DND-41 (cell line): ENCODE measurements around the gene RAPGEF2.

Experiments used
- ATAC-seq: fragments of 200-7000 bp; cut with Tn5 transposase; 3 replicates; pipeline ENCODE4 v1.9.1; 2021; ENCODE audit warnings: low read depth; ENCODE audit not compliant: insufficient read depth
- DNase-seq: peaks from one replicate; pipeline ENCODE4 v3.0.0-alpha.2; 2020
- H2AFZ ChIP-seq: 2 replicates; pipeline ENCODE4 v1.6.0; 2012; ENCODE audit warnings: low read depth, low read length
- H3K27ac ChIP-seq: 2 replicates; pipeline ENCODE4 v1.5.1; 2012; ENCODE audit warnings: low read length, inconsistent platforms
- H3K27me3 ChIP-seq: fragments of 200-600 bp; sonication (generic); 2 replicates; pipeline ENCODE4 v1.6.0; 2012; ENCODE audit warnings: low read length, mild to moderate bottlenecking, inconsistent platforms; ENCODE audit not compliant: insufficient read depth, poor library complexity
- H3K36me3 ChIP-seq: 2 replicates; pipeline ENCODE4 v1.5.1; 2012; ENCODE audit warnings: low read length, inconsistent platforms; ENCODE audit not compliant: insufficient read depth
- H3K4me1 ChIP-seq: 2 replicates; pipeline ENCODE4 v1.5.1; 2012; ENCODE audit warnings: mild to moderate bottlenecking, low read length; ENCODE audit not compliant: insufficient read depth
- H3K4me2 ChIP-seq: 2 replicates; pipeline ENCODE4 v1.6.0; 2012; ENCODE audit warnings: mild to moderate bottlenecking, moderate library complexity, low read length, inconsistent platforms; ENCODE audit not compliant: insufficient read depth
- H3K4me3 ChIP-seq, 2 experiments: fragments of 200-600 bp in 1 of 2; shearing (Covaris generic) in 1 of 2; 2 replicates each; pipeline ENCODE4 v1.5.1; 2012 to 2016; ENCODE audit warnings: inconsistent platforms in 2 of 2, low read length in 2 of 2, mild to moderate bottlenecking in 2 of 2, low read depth in 1 of 2, moderate library complexity in 1 of 2
- H3K79me2 ChIP-seq: 2 replicates; pipeline ENCODE4 v1.6.0; 2012; ENCODE audit warnings: low read length, inconsistent platforms; ENCODE audit not compliant: insufficient read depth
- H3K9ac ChIP-seq: 2 replicates; pipeline ENCODE4 v1.6.0; 2012; ENCODE audit warnings: low read depth, mild to moderate bottlenecking, inconsistent platforms, low read length, moderate library complexity
- H3K9me3 ChIP-seq: 2 replicates; pipeline ENCODE4 v1.5.1; 2012; ENCODE audit warnings: low read length, moderate library complexity, mild to moderate bottlenecking, inconsistent platforms; ENCODE audit not compliant: insufficient read depth, severe bottlenecking
- H4K20me1 ChIP-seq: 2 replicates; pipeline ENCODE4 v1.6.0; 2012; ENCODE audit warnings: low read length; ENCODE audit not compliant: insufficient read depth
- CTCF ChIP-seq: IDR thresholded peaks from 2 replicates; pipeline ENCODE4 v1.5.1; 2012; ENCODE audit warnings: borderline replicate concordance, low read length, moderate library complexity, mild to moderate bottlenecking; ENCODE audit not compliant: poor library complexity, severe bottlenecking; ENCODE audit errors: extremely low read depth
- EZH2 ChIP-seq: IDR thresholded peaks from 3 replicates; pipeline ENCODE4 v1.6.1; 2012; ENCODE audit warnings: borderline replicate concordance, low read depth, mild to moderate bottlenecking, moderate library complexity, low read length, inconsistent platforms; ENCODE audit not compliant: severe bottlenecking

Gene RAPGEF2

GRCh38 chr4:159149666-159150065, 46.8 kb downstream of the RAPGEF2 start:
- H4K20me1 ChIP-seq: peaks cover 12% of the 10 kb centered on the region
- H3K4me1 ChIP-seq: no peaks in the 10 kb centered on the region
- no peak overlapping the region for H3K4me2 ChIP-seq
- peaks cover 8% of the 10 kb centered on the region; the same call in 1 of the 2 replicates for H3K79me2 ChIP-seq
- DNase-seq (no peak), ATAC-seq (no peak)
- H3K27ac ChIP-seq: no peak overlapping the region
- H3K36me3 ChIP-seq: no peaks in the 10 kb centered on the region
- H3K4me3 ChIP-seq: no peak overlapping the region
- no peaks in the 10 kb centered on the region for H3K9me3 ChIP-seq
- TF ChIP-seq CTCF (no peak), EZH2 (no peak)
- no peaks in the 10 kb centered on the region for H3K27me3 ChIP-seq
- no peak overlapping the region for H3K9ac ChIP-seq
- H2AFZ ChIP-seq: no peak overlapping the region

- Histone ChIP-seq H3K4me2 (no peak overlapping the region), H3K9me3 (no peaks in the 10 kb centered on the region), H2AFZ (no peak overlapping the region), H3K79me2 (peaks cover 8% of the 10 kb centered on the region; the same call in 1 of the 2 replicates), H3K27ac (no peak overlapping the region), H3K4me3 (no peak overlapping the region), H3K36me3 (no peaks in the 10 kb centered on the region), H3K4me1 (no peaks in the 10 kb centered on the region), H3K27me3 (no peaks in the 10 kb centered on the region), H3K9ac (no peak overlapping the region), H4K20me1 (peaks cover 12% of the 10 kb centered on the region)
- DNase-seq: no peak
- TF ChIP-seq EZH2 (no peak), CTCF (no peak)
- ATAC-seq: no peak
Observed at GRCh38 chr4:159150396-159150795, 47.5 kb downstream of the RAPGEF2 start.

GRCh38 chr4:159150821-159151390, 48.0 kb downstream of the RAPGEF2 start:
- no peaks in the 10 kb centered on the region for H3K4me1 ChIP-seq
- H3K27ac ChIP-seq: no peak overlapping the region
- no peak overlapping the region for H3K9ac ChIP-seq
- DNase-seq: no peak
- no peaks in the 10 kb centered on the region for H3K9me3 ChIP-seq
- TF ChIP-seq CTCF (no peak), EZH2 (no peak)
- no peaks in the 10 kb centered on the region for H3K27me3 ChIP-seq
- no peak overlapping the region for H3K4me2 ChIP-seq
- no peak for ATAC-seq
- H3K79me2 ChIP-seq: peaks cover 8% of the 10 kb centered on the region; the same call in 1 of the 2 replicates
- H4K20me1 ChIP-seq: peaks cover 12% of the 10 kb centered on the region
- H3K4me3 ChIP-seq: no peak overlapping the region
- no peaks in the 10 kb centered on the region for H3K36me3 ChIP-seq
- no peak overlapping the region for H2AFZ ChIP-seq
